ENCODE results near the gene ITGA1. TPM values are rescaled to one million over a fixed set of nuclear protein-coding genes. Genes with fewer than 3 reads are reported as not detected.

Gene ITGA1
- total RNA-seq, 1 donor from 2014 or later, result 3.0 TPM

DNA sequence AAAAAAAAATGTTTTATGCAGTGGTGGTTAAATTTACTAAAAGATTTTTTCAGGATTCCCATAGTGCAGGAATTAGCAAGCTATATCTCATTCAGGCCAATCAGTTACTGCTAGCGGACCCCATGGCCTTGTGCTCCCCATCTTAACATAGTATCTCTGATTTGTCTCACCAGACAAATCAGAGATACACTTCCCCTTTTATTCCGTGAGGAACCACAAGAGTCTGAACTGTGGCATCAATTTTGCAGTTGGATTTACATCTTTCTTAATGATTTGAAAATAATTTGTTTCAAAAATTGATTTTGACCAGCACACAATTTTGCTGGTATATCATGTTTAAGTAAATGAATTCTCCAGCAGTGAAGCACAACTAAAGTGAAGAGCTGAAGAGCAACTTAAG is 17.9 kb downstream of the ITGA1 start:
- no peak overlapping the region for H3K4me3 Mint-ChIP-seq
- no peak overlapping the region for H3K27ac Mint-ChIP-seq (ENCODE audit: unreplicated experiment)
- peaks cover 22% of the 10 kb centered on the region for H3K4me1 Mint-ChIP-seq
- DNase-seq (ENCODE audit: low read depth, low spot score), result no peak
- TF ChIP-seq, protein P1, sequence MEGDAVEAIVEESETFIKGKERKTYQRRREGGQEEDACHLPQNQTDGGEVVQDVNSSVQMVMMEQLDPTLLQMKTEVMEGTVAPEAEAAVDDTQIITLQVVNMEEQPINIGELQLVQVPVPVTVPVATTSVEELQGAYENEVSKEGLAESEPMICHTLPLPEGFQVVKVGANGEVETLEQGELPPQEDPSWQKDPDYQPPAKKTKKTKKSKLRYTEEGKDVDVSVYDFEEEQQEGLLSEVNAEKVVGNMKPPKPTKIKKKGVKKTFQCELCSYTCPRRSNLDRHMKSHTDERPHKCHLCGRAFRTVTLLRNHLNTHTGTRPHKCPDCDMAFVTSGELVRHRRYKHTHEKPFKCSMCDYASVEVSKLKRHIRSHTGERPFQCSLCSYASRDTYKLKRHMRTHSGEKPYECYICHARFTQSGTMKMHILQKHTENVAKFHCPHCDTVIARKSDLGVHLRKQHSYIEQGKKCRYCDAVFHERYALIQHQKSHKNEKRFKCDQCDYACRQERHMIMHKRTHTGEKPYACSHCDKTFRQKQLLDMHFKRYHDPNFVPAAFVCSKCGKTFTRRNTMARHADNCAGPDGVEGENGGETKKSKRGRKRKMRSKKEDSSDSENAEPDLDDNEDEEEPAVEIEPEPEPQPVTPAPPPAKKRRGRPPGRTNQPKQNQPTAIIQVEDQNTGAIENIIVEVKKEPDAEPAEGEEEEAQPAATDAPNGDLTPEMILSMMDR (conservative IDR thresholded peaks at IDR 0.05), result no peak
- H3K27me3 Mint-ChIP-seq (ENCODE audit: low read depth), result no peaks in the 10 kb centered on the region
- H3K36me3 Mint-ChIP-seq (ENCODE audit: low read depth), result peaks cover 5% of the 10 kb centered on the region
- no peaks in the 10 kb centered on the region for H3K9me3 Mint-ChIP-seq

DNA sequence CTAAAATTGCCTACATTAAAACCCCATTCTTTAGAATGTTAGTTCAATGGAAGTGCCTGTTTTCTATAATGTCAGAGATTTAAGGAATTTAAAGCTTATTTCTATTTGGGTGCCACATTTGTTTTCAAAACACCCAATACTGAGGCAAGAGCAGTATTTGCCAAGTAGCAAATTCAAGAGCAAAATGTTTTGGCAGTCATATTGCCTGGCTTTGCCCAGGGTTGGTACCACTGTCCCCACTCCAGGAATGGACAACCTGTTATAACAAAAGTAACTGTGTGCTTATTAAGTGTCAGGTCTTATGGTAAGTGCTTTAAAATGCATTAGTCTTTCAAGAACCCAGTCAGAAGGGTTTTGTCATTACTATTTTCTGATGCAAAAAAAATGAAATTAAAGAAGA is 19.3 kb downstream of the ITGA1 start:
- Mint-ChIP-seq H3K27me3 (ENCODE audit: low read depth) (no peaks in the 10 kb centered on the region), H3K36me3 (ENCODE audit: low read depth) (peaks cover 5% of the 10 kb centered on the region), H3K9me3 (no peaks in the 10 kb centered on the region), H3K4me3 (no peak overlapping the region), H3K27ac (ENCODE audit: unreplicated experiment) (no peak overlapping the region), H3K4me1 (peaks cover 10% of the 10 kb centered on the region)
- no peak for DNase-seq (ENCODE audit: low read depth, low spot score)
- TF ChIP-seq, protein P1 (conservative IDR thresholded peaks at IDR 0.05), result no peak

DNA sequence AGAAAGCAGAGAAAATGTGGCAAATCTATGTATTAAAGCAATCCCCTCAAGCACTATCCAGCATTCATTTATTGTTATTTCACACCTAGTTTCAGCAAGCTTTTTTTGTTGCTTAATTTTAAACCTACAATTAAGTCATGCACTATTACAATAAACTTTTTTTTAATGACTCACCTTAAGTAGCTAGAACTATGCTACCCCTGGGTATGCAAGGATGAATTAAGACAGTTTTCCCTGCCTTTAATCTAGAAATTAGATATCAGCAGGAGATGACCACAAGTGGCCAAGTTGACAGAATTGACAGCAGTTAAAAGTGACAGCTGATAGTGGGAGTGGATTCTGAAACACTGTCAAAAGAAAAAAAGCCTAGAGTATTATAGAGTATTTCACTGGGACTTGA is 20.0 kb downstream of the ITGA1 start:
- H3K36me3 Mint-ChIP-seq (ENCODE audit: low read depth), result peaks cover 5% of the 10 kb centered on the region
- TF ChIP-seq, protein P1 (conservative IDR thresholded peaks at IDR 0.05), result no peak
- H3K27ac Mint-ChIP-seq (ENCODE audit: unreplicated experiment), result no peak overlapping the region
- DNase-seq (ENCODE audit: low read depth, low spot score), result no peak
- peaks cover 10% of the 10 kb centered on the region for H3K4me1 Mint-ChIP-seq
- no peaks in the 10 kb centered on the region for H3K27me3 Mint-ChIP-seq (ENCODE audit: low read depth)
- no peaks in the 10 kb centered on the region for H3K9me3 Mint-ChIP-seq
- no peak overlapping the region for H3K4me3 Mint-ChIP-seq

DNA sequence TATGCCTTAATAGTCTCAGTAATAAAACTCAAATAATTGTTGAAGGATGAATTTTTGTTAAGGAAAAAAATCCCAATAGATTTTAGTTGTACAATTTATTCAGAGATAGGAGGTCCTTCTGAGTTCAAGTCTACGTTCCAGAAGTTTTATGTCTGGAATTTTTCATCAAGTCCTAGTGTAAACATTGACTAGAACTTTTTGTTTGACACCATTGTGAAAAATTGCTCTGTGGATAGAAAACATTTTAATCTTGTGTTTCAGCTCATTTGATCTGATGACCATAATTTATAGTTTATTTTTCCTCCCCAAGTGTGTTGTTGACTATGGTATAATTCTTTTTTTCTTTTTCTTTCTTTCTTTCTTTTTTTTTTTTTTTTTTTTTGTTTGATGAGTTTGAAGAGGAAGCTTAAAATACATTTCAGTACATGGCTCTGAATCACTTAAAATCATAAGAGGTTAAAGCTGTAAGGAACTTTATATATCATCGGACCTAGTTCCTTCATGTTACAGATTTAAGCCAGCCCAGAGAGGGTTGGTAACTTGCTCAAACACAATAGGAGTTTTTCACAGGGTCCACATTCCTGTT is 20.7 kb downstream of the ITGA1 start:
- Mint-ChIP-seq H3K4me1 (peaks cover 6% of the 10 kb centered on the region), H3K27me3 (ENCODE audit: low read depth) (no peaks in the 10 kb centered on the region), H3K27ac (ENCODE audit: unreplicated experiment) (no peak overlapping the region), H3K9me3 (no peaks in the 10 kb centered on the region), H3K4me3 (no peak overlapping the region), H3K36me3 (ENCODE audit: low read depth) (peaks cover 5% of the 10 kb centered on the region)
- TF ChIP-seq, protein P1 (conservative IDR thresholded peaks at IDR 0.05), result no peak
- no peak for DNase-seq (ENCODE audit: low read depth, low spot score)

DNA sequence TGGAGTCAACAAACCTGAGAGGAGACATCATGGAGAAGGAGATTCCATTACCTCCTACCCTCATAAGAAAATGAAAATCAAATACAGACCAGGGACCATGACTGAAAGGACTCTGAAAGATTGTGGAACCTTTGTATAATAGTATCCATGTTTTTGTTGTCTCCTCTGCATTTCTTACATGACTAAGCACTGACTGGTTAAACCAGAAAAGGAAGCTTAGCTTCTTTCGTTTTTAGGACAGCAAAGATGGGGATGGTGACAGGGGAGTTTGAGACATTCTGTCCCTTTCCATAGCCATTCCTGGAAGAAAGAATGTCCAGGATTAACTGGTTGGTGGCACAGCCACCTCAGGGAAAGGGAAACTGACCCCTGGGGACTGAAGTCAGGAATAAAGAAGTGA is 22.2 kb downstream of the ITGA1 start:
- H3K36me3 Mint-ChIP-seq (ENCODE audit: low read depth), result no peaks in the 10 kb centered on the region
- H3K4me1 Mint-ChIP-seq, result no peaks in the 10 kb centered on the region
- H3K4me3 Mint-ChIP-seq, result no peak overlapping the region
- TF ChIP-seq, protein P1 (conservative IDR thresholded peaks at IDR 0.05), result no peak
- DNase-seq (ENCODE audit: low read depth, low spot score), result no peak
- no peaks in the 10 kb centered on the region for H3K27me3 Mint-ChIP-seq (ENCODE audit: low read depth)
- no peaks in the 10 kb centered on the region for H3K9me3 Mint-ChIP-seq
- no peak overlapping the region for H3K27ac Mint-ChIP-seq (ENCODE audit: unreplicated experiment)

Data from neural crest cell (in vitro differentiated cells).